PFSK-1 (cell line): Measurements from ENCODE around the gene KCNMB2.

ENCODE experiments used
- POLR2AphosphoS5 ChIP-seq: IDR thresholded peaks from 2 replicates; pipeline ENCODE4 v1.6.1; 2012; ENCODE audit warnings: low read depth, mild to moderate bottlenecking, control low read depth, low read length, moderate library complexity
- REST ChIP-seq, 2 experiments: IDR thresholded peaks; 2 replicates each; pipeline versions ENCODE4 v1.6.1 to v1.8.0; 2011 to 2012; ENCODE audit warnings: low read depth in 2 of 2, low read length in 2 of 2, control low read depth in 1 of 2, inconsistent platforms in 1 of 2, mild to moderate bottlenecking in 1 of 2, moderate library complexity in 1 of 2; ENCODE audit not compliant: insufficient read depth in 1 of 2
- SIN3A ChIP-seq: IDR thresholded peaks from 2 replicates; pipeline ENCODE4 v1.6.1; 2012; ENCODE audit warnings: mild to moderate bottlenecking, low read length, moderate library complexity, borderline replicate concordance; ENCODE audit not compliant: insufficient read depth
- TAF1 ChIP-seq: IDR thresholded peaks from 2 replicates; pipeline ENCODE4 v1.6.1; 2012; ENCODE audit warnings: low read length, control low read depth, borderline replicate concordance; ENCODE audit not compliant: insufficient read depth

- TF ChIP-seq TAF1 (no peak), POLR2AphosphoS5 (no peak), REST (IDR thresholded peaks at IDR 0.05; ENCODE audit: insufficient read depth in 1 of 2, low read depth in 2 of 2, low read length in 2 of 2) (no peak), SIN3A (no peak)
Measured at GRCh38 chr3:178752843-178753242, 216.6 kb downstream of the KCNMB2 start.
